Kidney (tissue), 14 donors: Measurements from ENCODE around the gene COG2. TPM values are rescaled to one million over a fixed set of nuclear protein-coding genes. Genes with fewer than 3 reads are reported as not detected.

ENCODE experiments used
- DNase-seq, 5 donors: peaks; one replicate each; pipeline ENCODE4 v3.0.0-alpha.2; 2013 to 2020
- FAIRE-seq: peaks from 2 replicates; lab custom pipeline; 2012; peaks lifted over from hg19 to GRCh38; lab: Jason Lieb, UNC
- H3K27ac ChIP-seq, 2 donors: one replicate each; pipeline ENCODE4 v1.7.0; 2013; ENCODE audit warnings: low read depth in 2 of 2, low read length in 2 of 2, inconsistent platforms in 1 of 2
- H3K27me3 ChIP-seq: one replicate; pipeline ENCODE4 v1.7.1; 2013; ENCODE audit warnings: low read length, inconsistent platforms; ENCODE audit not compliant: control insufficient read depth, insufficient read depth
- H3K36me3 ChIP-seq, 3 donors: one replicate each; pipeline versions ENCODE4 v1.7.0 to v1.7.1; 2013; ENCODE audit warnings: low read length in 3 of 3, control low read depth in 1 of 3, inconsistent platforms in 1 of 3; ENCODE audit not compliant: insufficient read depth in 3 of 3, control insufficient read depth in 2 of 3
- H3K4me1 ChIP-seq, 3 donors: one replicate each; pipeline versions ENCODE4 v1.7.0 to v1.7.1; 2013; ENCODE audit warnings: low read length in 3 of 3, inconsistent platforms in 1 of 3, low read depth in 1 of 3; ENCODE audit not compliant: control insufficient read depth in 2 of 3, insufficient read depth in 2 of 3
- H3K4me3 ChIP-seq, 3 donors: one replicate each; pipeline versions ENCODE4 v1.7.0 to v1.8.1; 2013; ENCODE audit warnings: low read length in 3 of 3, control low read depth in 1 of 3, inconsistent platforms in 1 of 3
- H3K9ac ChIP-seq, 3 donors: one replicate each; pipeline versions ENCODE4 v1.7.0 to v1.7.1; 2013; ENCODE audit warnings: low read length in 3 of 3, control low read depth in 1 of 3, inconsistent platforms in 1 of 3
- H3K9me3 ChIP-seq, 3 donors: one replicate each; pipeline versions ENCODE4 v1.7.0 to v1.7.1; 2013; ENCODE audit warnings: low read length in 3 of 3, control low read depth in 1 of 3, inconsistent platforms in 1 of 3; ENCODE audit not compliant: control insufficient read depth in 2 of 3, insufficient read depth in 1 of 3
- intact Hi-C: fragments of 100-400 bp; cut with DNase I; formaldehyde crosslinking; loops from one replicate; pipeline ENCODE4 v1.11.1; 2022
- polyA plus RNA-seq: library from polyadenylated mRNA; stranded (reverse); fragments of 350-450 nt; fragmentation: Illumina TruSeq; extraction: RNeasy Lipid Tissue Mini Kit (QIAGEN cat#74804); gene quantifications from one replicate; pipeline ENCODE4 v1.2.3, GENCODE V29; 2014; ENCODE audit warnings: low read depth, low replicate concordance; ENCODE audit not compliant: insufficient read depth
- total RNA-seq: library from RNA; stranded (reverse); fragmentation: NEBNext Ultra II Directional; extraction: Animal tissue kit (Norgen Biotek cat#: 25700); gene quantifications from one replicate; pipeline ENCODE4 v1.2.1, GENCODE V29; 2021
- TF ChIP-seq, protein P1 (sequence below): IDR thresholded peaks from 3 replicates; pipeline ENCODE4 v1.5.1; 2012; ENCODE audit warnings: mild to moderate bottlenecking, moderate library complexity, borderline replicate concordance; ENCODE audit not compliant: insufficient read depth; ENCODE audit errors: extremely low read depth
- donor health status: control.
- donor health status: control.
- donor health status: control.
- donor health status: control.
- donor health status: control.
- donor health status: DM: yes; HTN: yes; CAD: no.
- donor health status: Normal renal cell carcinoma (clear cell type).

The COG2 gene
- total and polyA plus RNA-seq, 2 donors from 2014 or later = 17.9 to 30.7 TPM

GRCh38 chr1:230700132-230700531 is 57.9 kb downstream of the COG2 start:
- no peaks in the 10 kb centered on the region for H3K9me3 ChIP-seq
- no peaks in the 10 kb centered on the region for H3K27me3 ChIP-seq
- no peak overlapping the region for H3K27ac ChIP-seq
- H3K4me3 ChIP-seq = no peak overlapping the region
- H3K4me1 ChIP-seq = no peaks in the 10 kb centered on the region
- FAIRE-seq (no peak), DNase-seq (no peak)
- intact Hi-C loops = no loop called here
- no peaks in the 10 kb centered on the region for H3K36me3 ChIP-seq
- H3K9ac ChIP-seq = no peak overlapping the region
- TF ChIP-seq, protein P1, sequence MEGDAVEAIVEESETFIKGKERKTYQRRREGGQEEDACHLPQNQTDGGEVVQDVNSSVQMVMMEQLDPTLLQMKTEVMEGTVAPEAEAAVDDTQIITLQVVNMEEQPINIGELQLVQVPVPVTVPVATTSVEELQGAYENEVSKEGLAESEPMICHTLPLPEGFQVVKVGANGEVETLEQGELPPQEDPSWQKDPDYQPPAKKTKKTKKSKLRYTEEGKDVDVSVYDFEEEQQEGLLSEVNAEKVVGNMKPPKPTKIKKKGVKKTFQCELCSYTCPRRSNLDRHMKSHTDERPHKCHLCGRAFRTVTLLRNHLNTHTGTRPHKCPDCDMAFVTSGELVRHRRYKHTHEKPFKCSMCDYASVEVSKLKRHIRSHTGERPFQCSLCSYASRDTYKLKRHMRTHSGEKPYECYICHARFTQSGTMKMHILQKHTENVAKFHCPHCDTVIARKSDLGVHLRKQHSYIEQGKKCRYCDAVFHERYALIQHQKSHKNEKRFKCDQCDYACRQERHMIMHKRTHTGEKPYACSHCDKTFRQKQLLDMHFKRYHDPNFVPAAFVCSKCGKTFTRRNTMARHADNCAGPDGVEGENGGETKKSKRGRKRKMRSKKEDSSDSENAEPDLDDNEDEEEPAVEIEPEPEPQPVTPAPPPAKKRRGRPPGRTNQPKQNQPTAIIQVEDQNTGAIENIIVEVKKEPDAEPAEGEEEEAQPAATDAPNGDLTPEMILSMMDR = no peak

- H3K9ac ChIP-seq = no peak overlapping the region
- DNase-seq = no peak
- no peaks in the 10 kb centered on the region for H3K27me3 ChIP-seq
- no peak for FAIRE-seq
- H3K36me3 ChIP-seq = no peaks in the 10 kb centered on the region
- intact Hi-C loops = no loop called here
- H3K4me1 ChIP-seq = no peaks in the 10 kb centered on the region
- TF ChIP-seq, protein P1 = no peak
- H3K4me3 ChIP-seq = no peak overlapping the region
- no peak overlapping the region for H3K27ac ChIP-seq
- no peaks in the 10 kb centered on the region for H3K9me3 ChIP-seq
Observed at GRCh38 chr1:230701434-230701833, 59.2 kb downstream of the COG2 start.

DNA sequence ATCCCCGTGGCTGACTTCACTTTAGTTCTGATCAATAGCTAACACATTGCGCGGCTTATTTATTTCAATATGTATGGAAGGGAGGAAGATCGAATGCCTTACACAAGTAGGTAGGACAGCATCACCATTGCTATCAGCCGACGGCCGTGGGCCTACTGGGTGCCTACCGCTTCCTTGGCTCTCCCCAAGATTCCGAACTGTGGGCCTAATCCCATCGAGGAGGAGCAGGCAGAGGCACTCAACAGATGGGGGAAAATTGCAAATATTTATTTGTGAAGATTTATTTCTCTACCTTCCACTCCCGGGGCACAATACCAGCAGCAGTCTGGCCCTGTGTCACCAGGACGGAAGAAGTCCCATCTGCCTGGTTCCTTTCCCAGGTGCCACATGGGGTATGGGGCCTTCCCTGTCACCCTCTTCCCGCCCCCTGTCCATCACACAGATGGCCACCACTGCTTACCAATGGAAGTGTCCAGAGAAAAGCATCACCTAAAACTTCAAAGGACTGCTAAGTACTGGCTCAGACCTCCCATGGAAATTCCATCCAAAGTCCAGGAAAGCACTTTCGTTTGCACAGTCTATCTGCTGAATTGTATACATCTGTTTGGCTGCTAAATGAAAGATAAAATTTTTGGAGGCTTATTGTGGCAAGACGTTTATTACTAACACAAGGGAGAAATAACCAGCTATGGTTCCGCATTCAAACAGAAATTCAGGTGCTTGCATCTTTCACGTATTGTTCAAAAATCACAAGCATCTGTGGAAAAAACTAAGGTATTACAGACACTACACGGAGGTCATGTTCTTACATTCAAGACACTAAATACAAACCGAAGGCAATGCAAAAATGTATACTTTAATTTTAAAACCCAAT is 59.9 kb downstream of the COG2 start:
- TF ChIP-seq, protein P1 = no peak
- no peak overlapping the region for H3K4me3 ChIP-seq
- no peak for DNase-seq
- H3K36me3 ChIP-seq = no peaks in the 10 kb centered on the region
- H3K27ac ChIP-seq = no peak overlapping the region
- no peak for FAIRE-seq
- intact Hi-C loops = no loop called here
- H3K4me1 ChIP-seq = no peaks in the 10 kb centered on the region
- no peak overlapping the region for H3K9ac ChIP-seq
- H3K27me3 ChIP-seq = no peaks in the 10 kb centered on the region
- H3K9me3 ChIP-seq = no peaks in the 10 kb centered on the region
